SIG-M5 treated with dmso at 0.1 percent for 504 hours (cell line): ENCODE results near the gene MATK.
A peak's percentile ranks its signal among the peaks of the same experiment; 100 is the strongest.
"Not testable (repeated sequence)": the region's sequence is repeated elsewhere in the genome, so short reads cannot be mapped to it uniquely, and the experiment has no call there.

ENCODE experiments used
- DNase-seq: peaks from one replicate; lab custom pipeline; 2025; ENCODE audit not compliant: unreplicated experiment; lab: John Stamatoyannopoulos, UW

MATK gene

DNA sequence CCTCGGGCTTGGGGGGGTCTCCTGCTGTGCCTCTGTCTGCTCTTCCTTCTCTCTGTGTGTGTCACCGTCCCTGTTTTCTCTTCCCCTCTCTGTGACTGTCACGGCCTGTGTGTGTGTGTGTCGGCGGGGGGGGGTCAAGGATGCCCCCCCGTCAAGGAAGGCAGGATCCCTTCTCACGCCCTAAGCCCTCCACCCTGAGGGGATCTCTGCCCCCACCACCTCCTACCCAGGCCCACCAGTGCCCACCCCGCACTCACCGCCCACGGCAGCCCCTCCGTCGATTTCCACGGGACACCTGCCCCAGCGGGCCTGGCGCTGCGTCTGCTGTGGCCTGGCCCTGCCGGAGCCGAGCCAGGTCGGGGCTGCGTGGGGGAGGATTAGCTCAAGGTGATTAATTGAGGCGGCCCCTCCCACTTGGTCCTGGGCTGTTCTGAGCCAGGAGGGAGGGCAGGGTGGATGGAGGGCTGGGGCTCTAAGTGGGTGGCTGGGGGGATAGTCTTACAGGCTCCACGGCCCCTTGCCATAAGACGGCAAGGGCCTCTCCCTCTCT, 14.2 kb downstream of the MATK start, which contains the start of gene RAX2:
RAX2 (minus strand) TSS at position 323 of the 550 bp plus-strand sequence. CDS start 486 bp downstream, outside the sequence.
- DNase-seq, result no peak

DNA sequence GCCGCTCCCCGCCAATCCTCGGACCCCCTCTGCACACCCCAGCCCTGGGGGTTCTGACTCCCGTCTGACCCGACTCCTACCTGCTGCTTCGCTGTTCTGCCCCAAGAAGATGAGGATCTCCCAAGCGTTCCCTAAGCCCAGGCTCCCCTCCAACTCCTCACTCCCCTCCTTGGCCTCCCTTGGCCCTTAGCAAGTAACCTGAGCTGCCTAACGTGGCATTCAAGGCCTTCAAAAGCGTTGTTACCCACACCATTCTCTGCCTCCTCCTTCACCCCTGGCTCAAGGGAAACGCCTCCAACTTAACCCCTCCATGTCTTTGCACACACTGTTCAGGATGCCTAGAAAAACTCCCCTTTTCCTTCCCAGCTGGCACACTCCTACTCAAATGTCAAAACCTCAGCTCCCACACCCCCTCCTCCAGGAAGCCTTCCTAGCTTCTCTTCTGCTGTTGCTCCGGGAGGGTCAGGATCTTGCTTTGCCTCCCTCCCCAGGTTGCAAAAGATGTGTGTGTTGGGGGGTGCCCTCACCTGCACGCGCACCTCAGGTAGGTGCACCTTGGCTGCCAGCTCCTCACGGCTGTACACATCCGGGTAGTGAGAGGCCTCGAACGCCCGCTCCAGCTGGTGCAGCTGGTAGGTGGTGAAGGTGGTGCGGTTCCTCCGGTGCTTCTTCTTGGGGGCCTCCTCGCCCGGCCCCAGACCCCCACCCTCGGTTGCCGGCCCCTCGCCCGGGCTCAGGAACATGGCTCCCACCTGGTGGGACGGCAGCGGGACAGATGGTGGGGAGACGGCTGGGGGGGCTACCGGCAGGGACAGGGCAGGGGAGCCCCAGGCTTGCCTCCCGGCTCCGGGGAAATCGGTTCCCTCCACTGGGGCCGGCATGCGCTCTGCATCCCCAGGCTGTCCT, 14.9 kb downstream of the MATK start:
- no peak for DNase-seq

DNA sequence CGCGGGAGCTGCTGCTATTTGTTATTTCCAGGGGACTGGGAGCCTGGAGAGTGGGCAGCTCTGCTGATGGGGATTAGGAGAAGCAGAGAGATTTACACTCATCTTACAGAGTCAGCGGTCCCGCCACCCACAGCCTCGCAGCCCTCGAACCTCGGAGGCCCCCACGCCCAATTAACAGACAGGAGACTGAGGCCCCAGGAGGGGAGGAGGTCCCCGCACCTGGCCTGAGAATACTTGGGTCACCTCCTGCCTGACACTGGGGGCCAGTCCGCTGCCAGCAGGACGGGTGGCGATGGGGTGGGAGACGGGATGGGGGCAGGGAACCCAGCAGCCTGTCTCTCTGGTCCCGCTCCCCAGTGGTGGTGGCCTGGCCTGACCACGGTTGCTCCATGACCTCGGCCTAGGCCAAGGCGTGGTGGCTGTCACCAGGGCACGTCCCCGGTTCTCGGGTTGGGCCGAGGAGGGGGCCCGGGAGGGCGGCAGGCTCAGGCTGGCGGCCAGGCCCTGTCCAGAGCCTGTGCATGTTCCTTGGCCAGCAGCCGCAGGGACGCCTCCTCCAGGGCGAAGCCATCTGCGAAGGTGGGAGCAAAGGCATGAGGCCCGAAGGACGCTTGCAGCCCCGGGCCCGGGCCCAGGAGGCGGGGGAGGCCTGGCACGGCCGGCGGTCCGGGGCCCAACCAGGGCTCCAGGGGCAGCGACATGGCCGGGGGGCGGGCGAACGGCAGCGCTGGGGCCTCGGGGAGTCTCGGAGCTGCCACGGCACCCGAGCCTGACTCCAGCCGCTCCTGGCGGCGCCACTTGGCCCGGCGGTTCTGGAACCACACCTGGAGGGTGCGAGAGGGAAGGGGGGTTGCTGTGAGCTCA, 15.8 kb downstream of the MATK start:
- DNase-seq, result no peak

DNA sequence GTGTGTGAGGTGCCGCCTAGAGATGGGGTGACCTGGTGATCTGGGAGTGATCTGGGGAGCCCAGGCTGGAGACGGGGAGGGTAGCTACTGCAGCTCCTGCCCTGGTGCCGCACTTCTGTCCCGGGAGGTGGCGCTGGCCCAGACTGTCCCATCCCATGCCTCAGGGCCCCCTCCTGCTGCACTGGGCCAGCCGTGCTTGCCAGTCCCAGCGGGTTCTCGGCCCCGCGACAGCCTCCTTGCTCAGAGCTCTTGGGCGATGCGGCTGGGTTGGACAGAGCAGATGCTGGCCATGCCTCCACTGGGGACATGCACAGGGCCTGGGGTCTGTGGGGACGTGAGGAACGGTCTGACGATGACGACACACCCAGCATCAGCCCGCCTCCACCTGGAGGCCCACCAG, 16.7 kb downstream of the MATK start:
- DNase-seq, result no peak

DNA sequence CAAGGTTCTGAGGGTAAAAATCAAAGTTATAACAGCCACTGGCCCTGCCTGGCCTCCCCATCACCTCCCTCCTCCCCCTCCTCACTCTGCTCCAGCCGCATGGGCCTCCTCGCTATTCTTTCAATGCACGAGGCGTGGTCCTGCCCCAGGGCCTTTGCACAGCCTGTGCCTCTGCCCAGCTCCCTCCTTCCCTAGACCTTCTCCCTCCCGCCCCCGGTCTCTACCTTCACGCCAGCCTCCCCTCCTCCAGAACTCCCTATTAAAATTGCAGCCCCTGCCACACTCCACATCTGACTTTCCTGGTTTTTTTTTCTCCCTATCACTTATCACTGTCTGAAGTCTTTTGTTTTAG, 17.5 kb downstream of the MATK start:
- no peak for DNase-seq

DNA sequence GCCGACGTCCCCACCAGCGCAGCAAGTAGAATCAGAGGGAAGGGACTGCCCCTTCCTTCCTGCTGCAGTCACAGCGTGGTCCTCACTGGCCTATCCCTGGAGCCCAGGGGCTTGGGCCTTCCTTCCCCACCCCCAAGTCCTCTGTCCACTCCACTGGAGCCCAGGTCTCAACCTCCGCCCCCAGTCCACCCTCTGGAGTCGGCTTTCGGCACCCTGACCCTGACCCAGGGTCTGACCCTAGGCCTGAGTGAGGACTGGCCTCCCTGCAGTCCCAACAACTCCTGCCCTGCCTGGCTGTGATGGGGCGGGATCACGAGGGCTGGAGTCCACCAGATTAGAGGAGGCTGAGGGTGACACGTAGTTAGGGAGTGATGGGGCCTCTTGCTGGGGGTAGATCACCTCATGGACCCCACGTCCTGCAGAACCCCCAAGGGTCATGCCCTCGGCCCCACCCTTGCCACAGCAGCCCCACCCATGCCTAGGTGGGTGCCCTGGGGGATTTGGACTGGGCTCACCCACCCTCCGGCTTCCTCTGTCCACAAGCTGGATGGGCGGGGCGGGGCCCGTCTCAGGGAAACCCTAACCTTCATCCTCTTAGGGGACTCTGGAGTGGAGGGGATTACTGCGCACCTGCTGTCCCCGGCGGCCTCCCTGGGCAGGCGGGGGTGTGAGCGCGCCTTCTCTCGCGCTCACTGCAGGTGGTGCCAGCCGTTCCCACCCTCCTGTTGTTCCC, 18.0 kb downstream of the MATK start:
- DNase-seq, result no peak

DNA sequence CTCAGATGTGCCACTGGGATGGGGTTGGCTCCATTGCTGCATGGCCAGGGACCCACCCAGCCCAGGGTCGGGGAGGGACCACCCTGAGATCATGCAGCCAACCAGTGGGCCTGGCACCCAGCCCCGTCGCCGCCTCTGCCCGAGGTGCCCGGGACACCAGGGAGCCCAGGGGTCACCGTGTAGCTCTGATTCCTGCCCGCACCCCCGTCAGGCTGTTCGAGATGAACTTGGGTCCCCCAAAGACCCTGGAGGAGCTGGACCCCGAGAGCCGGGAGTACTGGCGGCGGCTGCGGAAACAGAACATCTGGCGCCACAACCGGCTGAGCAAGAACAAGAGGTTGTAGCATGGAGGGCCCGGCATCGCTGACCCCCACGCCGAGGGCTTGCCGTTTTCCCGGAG, 19.1 kb downstream of the MATK start:
- no peak for DNase-seq

DNA sequence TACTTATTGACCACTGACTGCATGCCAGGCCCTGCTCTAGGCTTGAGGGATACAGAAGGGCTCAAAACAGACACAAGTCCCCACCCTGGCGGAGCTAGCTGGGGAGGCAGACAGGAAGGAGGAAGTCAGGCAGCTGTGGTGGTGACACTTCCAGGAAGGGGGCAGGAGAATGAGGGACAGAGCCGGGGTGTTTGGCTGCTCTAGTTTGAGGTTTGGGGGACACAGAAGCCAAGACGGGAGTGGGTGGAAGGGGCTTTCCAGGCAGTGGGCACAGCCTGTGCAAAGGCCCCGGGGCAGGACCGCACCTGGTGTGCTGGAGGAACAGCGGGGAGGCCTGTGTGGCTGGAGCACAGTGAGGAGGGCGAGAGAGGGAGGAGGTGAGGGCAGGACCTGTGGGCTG, 19.7 kb downstream of the MATK start:
- DNase-seq, result no peak

DNA sequence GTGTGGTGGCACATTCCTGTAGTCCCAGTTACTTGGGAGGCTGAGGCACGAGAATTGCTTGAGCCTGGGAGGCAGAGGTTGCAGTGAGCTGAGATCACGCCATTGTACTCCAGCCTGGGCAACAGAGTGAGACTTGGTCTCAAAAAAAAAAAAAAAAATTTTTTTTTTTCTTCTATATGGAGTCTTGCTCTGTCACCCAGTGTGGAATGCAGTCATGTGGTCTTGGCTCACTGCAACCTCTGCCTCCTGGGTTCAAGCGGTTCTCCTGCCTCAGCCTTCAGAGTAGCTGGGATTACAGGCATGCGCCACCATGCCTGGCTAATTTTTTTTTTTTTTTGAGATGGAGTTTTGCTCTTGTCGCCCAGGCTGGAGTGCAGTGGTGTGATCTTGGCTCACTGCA, 20.4 kb downstream of the MATK start:
- not testable (repeated sequence) for DNase-seq

DNA sequence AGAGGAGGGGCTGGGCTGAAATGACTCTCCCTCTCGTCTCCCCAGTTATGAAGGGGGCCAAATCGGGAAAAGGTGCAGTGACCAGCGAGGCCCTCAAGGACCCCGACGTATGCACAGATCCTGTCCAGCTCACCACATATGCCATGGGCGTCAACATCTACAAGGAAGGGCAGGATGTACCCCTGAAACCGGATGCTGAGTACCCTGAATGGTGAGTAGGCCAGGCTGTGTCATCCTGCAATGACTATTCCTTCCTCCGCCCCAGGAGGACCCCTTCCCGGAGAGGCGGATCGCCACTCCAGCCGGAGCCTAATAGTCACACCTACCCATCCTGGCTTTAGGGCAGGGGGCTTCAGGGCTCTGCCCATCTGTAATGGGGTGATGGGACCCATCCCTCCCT, 21.1 kb downstream of the MATK start:
- DNase-seq, result no peak

DNA sequence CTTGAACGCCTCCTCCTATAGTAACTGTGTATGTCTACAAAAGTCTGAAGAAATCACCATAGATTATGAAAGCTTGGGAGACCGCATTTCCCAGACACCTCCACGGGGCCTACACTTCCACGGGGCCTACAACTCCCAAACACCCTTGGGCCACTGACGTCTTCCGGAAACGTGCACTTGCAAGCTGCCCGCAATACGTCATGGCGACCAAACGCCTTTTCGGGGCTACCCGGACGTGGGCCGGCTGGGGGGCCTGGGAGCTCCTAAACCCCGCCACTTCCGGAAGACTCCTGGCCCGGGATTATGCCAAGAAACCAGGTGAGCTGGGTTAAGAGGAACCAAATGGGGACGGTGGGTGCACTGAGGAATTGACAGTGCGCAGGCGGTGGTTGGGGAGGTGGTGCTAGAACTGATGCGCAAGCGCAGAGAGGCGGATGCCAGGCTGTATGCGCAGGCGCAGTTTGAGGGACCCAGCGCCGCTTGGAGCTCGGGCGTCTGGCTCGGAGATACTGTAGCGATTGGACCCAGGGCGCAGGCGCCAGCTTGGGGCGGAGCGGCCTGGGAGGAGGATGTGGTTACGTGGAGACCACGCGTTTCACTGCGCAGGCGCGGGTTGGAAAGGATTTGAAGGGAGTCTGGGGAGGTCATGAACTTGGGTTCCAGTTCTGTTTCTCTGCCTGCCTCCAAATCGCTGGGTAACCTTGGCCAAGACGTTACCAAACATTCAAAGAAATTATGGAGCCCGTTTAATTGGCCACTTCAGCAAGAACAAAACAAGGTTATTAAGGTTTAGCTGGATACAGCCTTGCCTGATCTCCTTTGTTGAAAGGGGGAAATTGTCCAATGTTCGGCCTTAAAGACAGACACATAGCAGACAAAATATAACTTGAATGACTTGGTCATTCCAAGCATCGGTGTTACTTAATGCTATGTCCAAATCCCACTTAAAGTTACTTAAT, 23.4 kb downstream of the MATK start, which contains the start of gene MRPL54:
MRPL54 (plus strand) TSS at position 182 of the 959 bp plus-strand sequence; CDS start at position 201, 19 bp downstream.
- peak; percentile 99 for DNase-seq

DNA sequence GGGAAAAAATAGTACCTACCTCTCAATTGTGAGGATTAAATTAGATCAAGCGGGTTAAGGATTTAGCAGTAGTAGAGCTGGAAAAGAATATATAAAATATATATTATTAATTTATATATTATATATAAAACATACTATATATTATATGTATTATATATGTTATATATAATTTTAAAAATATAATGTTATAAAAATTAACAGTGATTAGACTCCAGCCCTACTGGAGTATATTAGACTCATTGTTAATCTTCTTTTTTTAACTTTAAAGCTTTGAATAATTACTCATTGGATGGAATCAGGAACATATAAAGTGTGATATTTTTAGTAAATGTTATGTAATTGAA, 24.1 kb downstream of the MATK start:
- no peak for DNase-seq

DNA sequence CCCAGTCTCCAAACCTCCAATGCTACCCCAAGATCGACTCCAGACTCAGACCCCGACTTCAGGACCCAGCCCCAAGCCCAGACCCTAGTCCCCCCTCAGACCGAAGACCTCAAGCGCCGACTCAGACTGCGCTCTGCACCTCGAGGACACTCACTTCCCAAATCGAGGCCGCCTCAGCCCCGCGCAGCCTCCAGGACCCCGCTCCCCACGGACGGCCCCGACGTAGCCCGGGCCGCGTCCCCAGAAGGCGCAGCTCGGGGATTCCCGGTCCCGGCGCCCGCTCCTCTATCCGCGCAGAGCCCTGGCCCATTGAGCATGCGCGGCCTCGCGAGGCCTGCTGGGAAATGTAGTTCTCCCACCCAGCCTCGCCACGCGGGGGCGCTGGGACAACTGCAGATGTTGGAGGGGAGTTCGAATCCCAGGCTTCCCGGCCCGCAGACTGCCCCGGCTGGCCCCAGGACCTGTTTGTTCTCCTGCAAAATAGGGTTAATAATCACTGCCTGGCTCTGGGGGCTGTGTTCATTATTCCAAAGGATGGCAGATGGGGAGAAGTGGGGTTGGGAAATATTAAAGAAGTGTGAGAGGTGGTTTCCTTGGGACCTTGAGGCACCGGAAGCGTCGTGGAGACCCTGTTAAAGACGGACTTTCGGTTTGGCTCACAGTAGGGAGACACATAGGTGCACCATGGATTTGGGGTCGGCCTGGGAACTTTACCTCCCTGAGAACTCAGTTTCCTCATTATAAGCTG, 24.6 kb downstream of the MATK start, which contains the start of gene APBA3:
APBA3 (minus strand) TSS at position 311 of the 748 bp plus-strand sequence. CDS start 1,428 bp downstream, outside the sequence.
- DNase-seq, result peak; percentile 76

DNA sequence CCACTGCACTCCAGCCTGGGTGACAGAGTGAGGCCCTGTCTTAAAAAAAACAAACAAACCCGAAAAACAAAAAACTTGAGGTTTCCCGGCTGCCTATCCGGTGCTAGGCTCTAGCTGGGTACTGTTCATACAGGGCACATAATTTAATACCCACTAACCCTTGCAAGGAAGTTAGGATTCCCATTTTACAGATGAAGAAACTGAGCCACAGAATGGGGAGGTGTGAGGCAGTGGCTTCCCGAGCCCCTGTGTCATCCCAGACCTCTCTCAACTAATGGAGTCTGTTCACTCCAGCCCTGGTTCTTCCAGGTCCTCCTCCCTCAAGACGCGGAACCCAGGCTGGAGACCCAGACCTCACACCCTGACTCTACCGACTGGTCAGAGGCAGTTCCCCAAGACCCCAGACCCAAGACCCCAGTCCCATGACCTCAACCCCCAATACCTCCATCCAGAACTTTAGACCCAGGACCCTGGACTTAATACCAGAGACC, 25.3 kb downstream of the MATK start:
- DNase-seq, result no peak

DNA sequence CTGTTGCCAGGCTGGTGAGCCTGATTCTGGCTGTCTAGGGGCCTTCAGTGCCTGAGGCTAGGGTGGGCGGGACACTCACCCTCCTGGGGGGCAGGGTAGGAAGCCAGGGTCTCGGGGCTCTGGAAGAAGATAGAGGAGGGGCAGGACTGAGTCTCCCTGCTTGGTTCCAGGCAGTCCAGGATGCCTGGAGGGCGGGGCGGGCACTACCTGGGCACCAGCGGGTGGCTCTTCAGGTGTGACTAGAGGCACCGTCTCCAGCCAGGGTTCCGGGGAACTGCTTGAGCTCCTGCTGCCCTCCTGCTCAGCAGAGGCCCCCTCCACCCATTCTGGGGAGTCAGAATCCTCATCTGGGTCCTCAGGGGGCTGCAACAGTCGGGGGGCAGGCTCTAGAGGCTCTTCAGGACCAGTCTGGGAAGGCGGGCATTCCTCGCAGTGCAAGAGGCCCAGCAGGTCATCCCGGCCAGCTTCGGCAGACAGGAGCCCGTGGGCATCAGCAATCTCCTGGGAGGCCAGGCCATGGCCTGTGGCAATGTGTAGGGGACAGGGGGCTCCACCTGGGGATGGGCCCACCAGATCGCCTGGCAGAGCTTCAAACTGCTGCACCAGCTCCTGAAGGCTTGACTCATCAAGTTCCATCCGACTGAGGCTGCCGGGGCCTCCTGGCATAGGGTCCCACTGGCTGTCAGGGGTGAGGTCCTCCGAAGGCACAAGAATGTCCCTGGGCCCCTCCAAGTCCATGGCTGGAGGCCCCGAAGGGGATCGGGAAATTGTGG, 26.5 kb downstream of the MATK start:
- DNase-seq, result no peak

DNA sequence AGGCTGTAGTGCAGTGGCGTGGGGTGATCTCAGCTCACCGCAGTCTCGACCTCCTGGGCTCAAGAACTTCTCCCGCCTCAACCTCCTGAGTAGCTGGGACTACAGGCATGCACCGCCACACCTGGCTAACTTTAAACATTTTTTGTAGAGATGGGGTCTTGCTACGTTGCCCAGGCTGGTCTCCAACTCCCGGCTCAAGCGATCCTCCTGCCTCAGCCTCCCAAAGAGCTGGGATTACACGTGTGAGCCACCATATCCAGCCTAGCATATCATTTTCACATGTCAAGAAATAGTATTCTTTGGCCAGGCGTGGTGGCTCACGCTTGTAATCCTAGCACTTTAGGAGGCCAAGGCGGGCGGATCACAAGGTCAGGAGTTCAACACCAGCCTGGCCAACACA, 27.9 kb downstream of the MATK start:
- DNase-seq, result not testable (repeated sequence)

DNA sequence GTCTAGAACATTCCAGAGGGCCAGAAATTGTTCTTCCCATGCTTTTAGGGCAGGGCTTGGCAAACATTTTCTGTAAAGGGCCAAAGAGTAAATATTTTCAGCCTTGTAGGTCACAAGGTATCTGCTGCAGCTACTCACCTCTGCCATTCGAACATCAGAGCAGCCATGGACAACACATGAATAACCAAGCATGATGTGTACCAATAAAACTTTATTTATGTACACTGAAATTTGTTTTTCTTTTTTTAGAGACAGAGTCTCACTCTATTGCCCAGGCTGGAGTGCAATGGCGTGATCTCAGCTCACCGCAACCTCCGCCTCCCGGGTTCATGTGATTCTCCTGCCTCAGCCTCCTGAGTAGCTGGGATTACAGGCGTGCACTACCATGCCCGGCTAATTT, 28.5 kb downstream of the MATK start:
- DNase-seq, result not testable (repeated sequence)
